H1 (cell line): Measurements from ENCODE around the gene FLT3. TPM values are rescaled to one million over a fixed set of nuclear protein-coding genes. Genes with fewer than 3 reads are reported as not detected.

Experiments used
- CTCF ChIA-PET: fragments of 300-600 bp; sonication (Branson Sonifier 250); formaldehyde crosslinking; loops from one replicate; lab custom pipeline; 2021; ENCODE audit not compliant: partially characterized antibody; lab: Charles Lee
- POLR2A ChIA-PET: fragments of 300-600 bp; sonication (Branson Sonifier 250); formaldehyde crosslinking; loops from one replicate; lab custom pipeline; 2021; ENCODE audit warnings: inconsistent platforms; ENCODE audit not compliant: partially characterized antibody; lab: Charles Lee
- DNase-seq, 2 experiments: peaks; one replicate each; pipeline versions ENCODE4 v3.0.0 to v3.0.0-alpha.2; 2010 to 2022; ENCODE audit warnings: low spot score in 2 of 2, low read depth in 1 of 2, mixed read lengths in 1 of 2
- FAIRE-seq: peaks from 2 replicates; lab custom pipeline; 2011; peaks lifted over from hg19 to GRCh38; lab: Jason Lieb, UNC
- H2AFZ ChIP-seq: 2 replicates; pipeline ENCODE4 v1.8.1; 2012; ENCODE audit warnings: low read length, inconsistent platforms
- H2AK5ac ChIP-seq: 2 replicates; pipeline ENCODE4 v1.6.1; 2013; ENCODE audit warnings: low read depth, low read length
- H2BK120ac ChIP-seq: replicated peaks from 2 replicates; pipeline ENCODE3; 2013; ENCODE audit warnings: low read depth, low read length, inconsistent platforms
- H2BK12ac ChIP-seq: 2 replicates; pipeline ENCODE4 v1.6.1; 2013; ENCODE audit warnings: low read depth, low read length
- H2BK15ac ChIP-seq: 2 replicates; pipeline ENCODE4 v1.6.1; 2013; ENCODE audit warnings: low read length
- H2BK20ac ChIP-seq: 2 replicates; pipeline ENCODE4 v1.6.1; 2013; ENCODE audit warnings: low read length
- H2BK5ac ChIP-seq: 2 replicates; pipeline ENCODE4 v1.6.1; 2013; ENCODE audit warnings: low read depth, low read length
- H3K14ac ChIP-seq: 2 replicates; pipeline ENCODE4 v1.6.1; 2013; ENCODE audit warnings: inconsistent platforms; ENCODE audit not compliant: insufficient read length
- H3K18ac ChIP-seq: 2 replicates; pipeline ENCODE4 v1.6.1; 2013; ENCODE audit warnings: low read length; ENCODE audit errors: extremely low read depth
- H3K23ac ChIP-seq: 2 replicates; pipeline ENCODE4 v1.6.1; 2013; ENCODE audit warnings: inconsistent platforms; ENCODE audit not compliant: insufficient read length
- H3K23me2 ChIP-seq: 2 replicates; pipeline ENCODE4 v1.6.1; 2013; ENCODE audit warnings: low read depth, low read length
- H3K27ac ChIP-seq: 2 replicates; pipeline ENCODE4 v1.6.1; 2011; ENCODE audit warnings: low read depth, low read length, inconsistent platforms
- H3K27me3 ChIP-seq, 4 experiments: replicated peaks in 1 of 4; 1 replicate in 1 of 4; 2 replicates in 3 of 4; pipeline versions ENCODE4 v1.6.1 to v1.8.1; 2011 to 2013; ENCODE audit warnings: low read length in 3 of 4, mild to moderate bottlenecking in 3 of 4, inconsistent platforms in 2 of 4, mixed read lengths in 2 of 4, moderate library complexity in 1 of 4; ENCODE audit not compliant: control insufficient read depth in 3 of 4, insufficient read depth in 3 of 4; ENCODE audit errors: extremely low read depth in 1 of 4
- H3K36me3 ChIP-seq, 4 experiments: 2 replicates each; pipeline versions ENCODE4 v1.6.1 to v1.8.1; 2011 to 2013; ENCODE audit warnings: mild to moderate bottlenecking in 4 of 4, low read length in 3 of 4, moderate library complexity in 2 of 4, control low read depth in 1 of 4, inconsistent platforms in 1 of 4; ENCODE audit not compliant: insufficient read depth in 4 of 4, control insufficient read depth in 2 of 4
- H3K4ac ChIP-seq: replicated peaks from 2 replicates; pipeline ENCODE3; 2013; ENCODE audit warnings: low read length, low read depth, mixed read lengths, inconsistent platforms; ENCODE audit not compliant: insufficient read length
- H3K4me1 ChIP-seq, 4 experiments: replicated peaks in 1 of 4; 1 replicate in 1 of 4; 2 replicates in 3 of 4; pipeline versions ENCODE4 v1.6.1 to v1.8.1; 2011 to 2013; ENCODE audit warnings: low read length in 3 of 4, inconsistent platforms in 2 of 4, mixed read lengths in 1 of 4; ENCODE audit not compliant: insufficient read depth in 4 of 4, control insufficient read depth in 3 of 4
- H3K4me2 ChIP-seq, 2 experiments: 2 replicates each; pipeline versions ENCODE4 v1.6.1 to v1.8.1; 2011 to 2013; ENCODE audit warnings: low read depth in 2 of 2, low read length in 2 of 2, control low read depth in 1 of 2, inconsistent platforms in 1 of 2, mild to moderate bottlenecking in 1 of 2; ENCODE audit not compliant: insufficient read depth in 1 of 2
- H3K4me3 ChIP-seq, 4 experiments: fragments of 200-600, 300-600 bp in 1 of 4; sonication (generic), shearing (Covaris generic), sonication (Bioruptor Twin) in 1 of 4; 2 replicates each; pipeline versions ENCODE4 v1.5.1 to v1.8.1; 2011 to 2016; ENCODE audit warnings: low read length in 4 of 4, low read depth in 3 of 4, control low read depth in 2 of 4, inconsistent platforms in 2 of 4, mild to moderate bottlenecking in 2 of 4, mixed read lengths in 1 of 4, moderate library complexity in 1 of 4; ENCODE audit not compliant: insufficient read depth in 2 of 4; ENCODE audit errors: extremely low read depth in 1 of 4
- H3K56ac ChIP-seq: replicated peaks from 2 replicates; pipeline ENCODE3; 2013; ENCODE audit warnings: low read depth, mild to moderate bottlenecking, mixed read lengths, low read length, inconsistent platforms; ENCODE audit not compliant: insufficient read length
- H3K79me1 ChIP-seq: 2 replicates; pipeline ENCODE4 v1.6.1; 2013; ENCODE audit warnings: low read depth, low read length, control low read depth
- H3K79me2 ChIP-seq, 2 experiments: 2 replicates each; pipeline versions ENCODE4 v1.6.1 to v1.8.1; 2012 to 2013; ENCODE audit warnings: low read length in 2 of 2, mild to moderate bottlenecking in 2 of 2, inconsistent platforms in 1 of 2; ENCODE audit not compliant: insufficient read depth in 2 of 2, control insufficient read depth in 1 of 2
- H3K9ac ChIP-seq, 4 experiments: replicated peaks in 1 of 4; 1 replicate in 1 of 4; 2 replicates in 3 of 4; pipeline versions ENCODE4 v1.6.1 to v1.8.1; 2011 to 2013; ENCODE audit warnings: low read depth in 3 of 4, low read length in 3 of 4, control low read depth in 2 of 4, mild to moderate bottlenecking in 2 of 4, moderate library complexity in 2 of 4, inconsistent platforms in 1 of 4; ENCODE audit errors: extremely low read depth in 1 of 4
- H3K9me3 ChIP-seq, 2 experiments: 2 replicates each; pipeline versions ENCODE4 v1.6.1 to v1.8.1; 2012 to 2013; ENCODE audit warnings: mild to moderate bottlenecking in 2 of 2, moderate library complexity in 2 of 2, control low read depth in 1 of 2, inconsistent platforms in 1 of 2, low read depth in 1 of 2, low read length in 1 of 2, mixed read lengths in 1 of 2; ENCODE audit not compliant: insufficient read depth in 2 of 2
- H4K20me1 ChIP-seq, 2 experiments: replicated peaks in 1 of 2; 2 replicates each; pipeline versions ENCODE3 to v1.8.1; 2011 to 2013; ENCODE audit warnings: inconsistent platforms in 2 of 2, low read length in 2 of 2, mild to moderate bottlenecking in 1 of 2; ENCODE audit not compliant: insufficient read depth in 2 of 2, control insufficient read depth in 1 of 2
- H4K5ac ChIP-seq: 2 replicates; pipeline ENCODE4 v1.6.1; 2013; ENCODE audit warnings: low read length, low read depth, mixed read lengths, inconsistent platforms; ENCODE audit not compliant: insufficient read length
- H4K8ac ChIP-seq: 2 replicates; pipeline ENCODE4 v1.8.0; 2013; ENCODE audit warnings: mild to moderate bottlenecking, moderate library complexity, low read length, inconsistent platforms; ENCODE audit not compliant: insufficient read depth; ENCODE audit errors: extremely low read depth
- H4K91ac ChIP-seq: replicated peaks from 2 replicates; pipeline ENCODE3; 2013; ENCODE audit warnings: low read length, mixed read lengths, inconsistent platforms; ENCODE audit not compliant: insufficient read length
- HDAC6 ChIP-seq: IDR thresholded peaks from one replicate; pipeline ENCODE4 v1.7.1; 2012; ENCODE audit warnings: low read depth, mild to moderate bottlenecking, inconsistent platforms, low read length, moderate library complexity
- RFX5 ChIP-seq: IDR thresholded peaks from 2 replicates; pipeline ENCODE4 v1.6.1; 2011; ENCODE audit warnings: low read depth, low read length, improper control_type of control experiment, borderline replicate concordance
- TCF12 ChIP-seq: IDR thresholded peaks from 2 replicates; pipeline ENCODE4 v1.6.1; 2011; ENCODE audit warnings: low read depth, mild to moderate bottlenecking, low read length
- WGBS, 2 experiments: shearing (Covaris generic) in 1 of 2; methylation state at CpG; one replicate each; pipeline versions ENCODE4 v1.1.6 to v1.1.7; 2013 to 2015; ENCODE audit warnings: low lambda C conversion rate in 2 of 2, mixed read lengths in 2 of 2, inconsistent platforms in 1 of 2, low coverage in 1 of 2, missing lambda C conversion rate in 1 of 2; ENCODE audit not compliant: insufficient replicate concordance in 2 of 2, insufficient coverage in 1 of 2, insufficient read length in 1 of 2; ENCODE audit errors: extremely low coverage in 1 of 2, missing lambda C conversion rate in 1 of 2; 5-methylcytosine and 5-hydroxymethylcytosine counted together
- polyA plus RNA-seq, 7 experiments: library from polyadenylated mRNA; depleted of rRNA in 3 of 7; stranded (reverse) in 5 of 7; unstranded in 2 of 7; fragments of >200 nt in 5 of 7; fragments of 200-250 nt in 2 of 7; gene quantifications; 1 replicate in 5 of 7; 2 replicates in 1 of 7; 4 replicates in 1 of 7; pipeline versions ENCODE4 v1.2.1 to v1.2.3, GENCODE V29; 2011 to 2013; ENCODE audit warnings: missing spikeins in 2 of 7, mixed read lengths in 2 of 7
- total RNA-seq: library from RNA; stranded (reverse); fragmentation: NEBNext Ultra II Directional; extraction: Animal tissue kit (Norgen Biotek cat#: 25700); gene quantifications from 2 replicates; pipeline ENCODE4 v1.2.1, GENCODE V29; 2021

The FLT3 gene
- total and polyA plus RNA-seq, 2 of the 8 experiments (the other 6 are each of a cell fraction or from before 2014, with no cell fraction given), result 0.44 to 0.71 TPM

DNA sequence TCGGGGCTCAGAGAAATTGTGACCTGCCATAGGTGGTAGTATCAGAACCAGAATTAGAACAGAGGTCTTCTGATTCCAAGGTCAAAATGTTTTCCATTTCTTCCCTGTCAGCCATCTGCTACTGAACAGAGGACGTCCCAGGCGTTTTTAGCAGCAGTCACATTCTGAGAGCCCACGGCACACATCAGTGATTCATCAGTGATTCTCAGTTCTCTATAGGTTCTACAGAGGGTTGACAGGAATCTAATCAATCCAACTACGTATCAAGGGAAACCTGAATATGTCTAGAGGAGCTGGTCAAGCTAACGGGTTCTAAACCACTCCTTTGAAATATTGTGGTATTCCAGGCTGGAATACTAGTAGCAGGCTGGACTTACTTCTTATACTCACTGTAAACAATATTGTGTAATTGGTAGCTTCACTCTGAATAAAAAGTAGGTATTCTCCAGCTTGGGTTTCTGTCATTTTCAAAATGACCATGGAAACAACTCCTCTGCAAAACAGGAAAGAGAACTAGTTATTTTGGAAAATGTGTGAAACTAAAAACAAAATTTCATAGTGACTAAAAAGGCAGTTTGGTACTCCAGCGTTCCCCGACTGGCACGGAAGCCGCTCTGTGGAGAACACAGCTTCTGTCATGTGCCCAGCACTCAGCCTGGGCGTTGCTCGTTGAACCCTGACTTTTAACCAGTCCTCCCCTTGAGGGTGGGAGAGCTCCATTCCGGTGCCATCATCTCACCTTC lies 43.2 kb downstream of the FLT3 start:
- Histone ChIP-seq H2AFZ (no peak overlapping the region), H4K20me1 (no peaks in the 10 kb centered on the region), H3K9ac (no peak overlapping the region), H2BK5ac (no peak overlapping the region), H3K27me3 (no peaks in the 10 kb centered on the region), H3K27ac (no peak overlapping the region), H3K79me1 (no peaks in the 10 kb centered on the region), H3K23me2 (no peaks in the 10 kb centered on the region; the same call in 1 of the 2 replicates), H3K4me2 (no peak overlapping the region), H2BK20ac (no peak overlapping the region), H3K56ac (no peak overlapping the region), H4K5ac (no peak overlapping the region), H2BK120ac (no peak overlapping the region), H3K14ac (no peak overlapping the region), H3K4ac (no peak overlapping the region), H3K36me3 (no peaks in the 10 kb centered on the region), H3K4me3 (no peak overlapping the region), H2BK15ac (no peak overlapping the region), H3K4me1 (peaks cover 0 to 4% (median 2%) of the 10 kb centered on the region in 4 experiments; a peak in 1 of 7 replicates), H2BK12ac (no peak overlapping the region), H4K8ac (no peak overlapping the region), H3K79me2 (no peaks in the 10 kb centered on the region), H2AK5ac (no peak overlapping the region), H3K18ac (no peak overlapping the region), H3K9me3 (no peaks in the 10 kb centered on the region), H4K91ac (no peak overlapping the region), H3K23ac (no peak overlapping the region)
- ChIA-PET POLR2A (no interaction called here), CTCF (interaction anchor here (0.5 to 1.2 kb wide), 4 partner anchors 11 to 430 kb away, joined by 3 to 4 read pairs (median 3); no protein-coding TSS in a partner anchor)
- no peak for FAIRE-seq
- no peak for DNase-seq
- 92% methylated on average over 13 of the region's 13 CpGs; no CpG with 5 or more reads in 1 of the 2 experiments for WGBS, 2 experiments
- TF ChIP-seq HDAC6 (no peak), TCF12 (no peak), RFX5 (no peak)
